H1 (cell line): ENCODE data around the gene GJC2.

Experiments
- EP300 ChIP-seq, 2 experiments: IDR thresholded peaks; 1 replicate in 1 of 2; 2 replicates in 1 of 2; pipeline ENCODE4 v1.6.1; 2011 to 2012; ENCODE audit warnings: low read depth in 2 of 2, low read length in 2 of 2, mild to moderate bottlenecking in 2 of 2, borderline replicate concordance in 1 of 2, inconsistent platforms in 1 of 2, moderate library complexity in 1 of 2
- EZH2 ChIP-seq: fragments of 200-600 bp; sonication (generic); IDR thresholded peaks from 2 replicates; pipeline ENCODE4 v1.7.1; 2012; ENCODE audit warnings: low read depth, mild to moderate bottlenecking, moderate library complexity, low read length, inconsistent platforms; ENCODE audit not compliant: severe bottlenecking
- GABPA ChIP-seq: IDR thresholded peaks from 2 replicates; pipeline ENCODE4 v1.6.1; 2011; ENCODE audit warnings: mild to moderate bottlenecking, low read length, moderate library complexity, borderline replicate concordance; ENCODE audit not compliant: insufficient read depth
- GTF2F1 ChIP-seq: IDR thresholded peaks from 2 replicates; pipeline ENCODE4 v1.6.1; 2012; ENCODE audit warnings: low read depth, low read length, improper control_type of control experiment, borderline replicate concordance
- POLR2A ChIP-seq, 2 experiments: IDR thresholded peaks; 1 replicate in 1 of 2; 2 replicates in 1 of 2; pipeline ENCODE4 v1.6.1; 2011; ENCODE audit warnings: low read depth in 2 of 2, low read length in 2 of 2, mild to moderate bottlenecking in 2 of 2; ENCODE audit errors: control extremely low read depth in 1 of 2
- POLR2AphosphoS5 ChIP-seq: IDR thresholded peaks from 2 replicates; pipeline ENCODE4 v1.6.1; 2011; ENCODE audit warnings: low read depth, low read length
- TF ChIP-seq, protein P1 (sequence below), 3 experiments: IDR thresholded peaks; 1 replicate in 2 of 3; 2 replicates in 1 of 3; pipeline versions ENCODE4 v1.5.1 to v1.6.1; 2011; ENCODE audit warnings: low read length in 3 of 3, mild to moderate bottlenecking in 3 of 3, inconsistent platforms in 2 of 3, low read depth in 1 of 3, moderate library complexity in 1 of 3; ENCODE audit not compliant: insufficient read depth in 1 of 3; ENCODE audit errors: control extremely low read depth in 1 of 3
- TF ChIP-seq, protein P2 (sequence below): IDR thresholded peaks from 2 replicates; pipeline ENCODE4 v1.6.1; 2012; ENCODE audit warnings: inconsistent platforms
- TF ChIP-seq, protein P3 (sequence below): IDR thresholded peaks from 2 replicates; pipeline ENCODE4 v1.6.1; 2011; ENCODE audit warnings: low read length, improper control_type of control experiment

DNA sequence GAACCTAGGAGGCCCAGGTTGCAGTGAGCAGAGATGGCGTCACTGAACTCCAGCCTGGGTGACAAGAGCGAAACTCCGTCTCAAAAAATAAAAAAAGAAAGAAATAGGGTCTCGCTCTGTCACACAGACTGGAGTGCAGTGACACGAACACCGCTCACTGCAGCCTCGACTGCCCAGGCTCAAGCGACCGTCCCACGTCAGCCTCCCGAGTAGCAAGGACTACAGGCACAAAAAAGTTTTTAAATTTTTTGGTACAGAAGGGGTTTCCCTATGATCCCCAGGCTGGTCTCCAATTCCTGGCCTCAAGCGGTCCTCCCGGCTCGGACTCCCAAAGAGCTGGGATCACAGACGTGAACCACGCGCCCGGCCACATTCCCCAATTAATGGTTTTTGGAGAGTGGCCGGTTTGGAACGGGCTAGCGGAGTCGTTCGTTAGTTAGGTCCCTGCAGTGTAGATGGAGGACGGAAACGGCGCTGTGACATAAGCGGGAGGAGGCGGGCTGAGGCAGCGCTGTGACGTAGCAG is 10.3 kb upstream of the GJC2 start:
- no peak for TF ChIP-seq GTF2F1
- TF ChIP-seq GABPA = no peak
- TF ChIP-seq, protein P1, sequence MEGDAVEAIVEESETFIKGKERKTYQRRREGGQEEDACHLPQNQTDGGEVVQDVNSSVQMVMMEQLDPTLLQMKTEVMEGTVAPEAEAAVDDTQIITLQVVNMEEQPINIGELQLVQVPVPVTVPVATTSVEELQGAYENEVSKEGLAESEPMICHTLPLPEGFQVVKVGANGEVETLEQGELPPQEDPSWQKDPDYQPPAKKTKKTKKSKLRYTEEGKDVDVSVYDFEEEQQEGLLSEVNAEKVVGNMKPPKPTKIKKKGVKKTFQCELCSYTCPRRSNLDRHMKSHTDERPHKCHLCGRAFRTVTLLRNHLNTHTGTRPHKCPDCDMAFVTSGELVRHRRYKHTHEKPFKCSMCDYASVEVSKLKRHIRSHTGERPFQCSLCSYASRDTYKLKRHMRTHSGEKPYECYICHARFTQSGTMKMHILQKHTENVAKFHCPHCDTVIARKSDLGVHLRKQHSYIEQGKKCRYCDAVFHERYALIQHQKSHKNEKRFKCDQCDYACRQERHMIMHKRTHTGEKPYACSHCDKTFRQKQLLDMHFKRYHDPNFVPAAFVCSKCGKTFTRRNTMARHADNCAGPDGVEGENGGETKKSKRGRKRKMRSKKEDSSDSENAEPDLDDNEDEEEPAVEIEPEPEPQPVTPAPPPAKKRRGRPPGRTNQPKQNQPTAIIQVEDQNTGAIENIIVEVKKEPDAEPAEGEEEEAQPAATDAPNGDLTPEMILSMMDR (IDR thresholded peaks at IDR 0.05; ENCODE audit: control extremely low read depth in 1 of 3, insufficient read depth in 1 of 3, low read depth in 1 of 3, low read length in 3 of 3) = no peak
- TF ChIP-seq POLR2A (IDR thresholded peaks at IDR 0.05; ENCODE audit: control extremely low read depth in 1 of 2, low read depth in 2 of 2, low read length in 2 of 2) = no peak
- TF ChIP-seq EZH2 = no peak
- TF ChIP-seq POLR2AphosphoS5 = no peak
- no peak for TF ChIP-seq EP300 (IDR thresholded peaks at IDR 0.05; ENCODE audit: borderline replicate concordance in 1 of 2, low read depth in 2 of 2, low read length in 2 of 2)
- TF ChIP-seq, protein P2, sequence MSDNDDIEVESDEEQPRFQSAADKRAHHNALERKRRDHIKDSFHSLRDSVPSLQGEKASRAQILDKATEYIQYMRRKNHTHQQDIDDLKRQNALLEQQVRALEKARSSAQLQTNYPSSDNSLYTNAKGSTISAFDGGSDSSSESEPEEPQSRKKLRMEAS = no peak
- TF ChIP-seq, protein P3, sequence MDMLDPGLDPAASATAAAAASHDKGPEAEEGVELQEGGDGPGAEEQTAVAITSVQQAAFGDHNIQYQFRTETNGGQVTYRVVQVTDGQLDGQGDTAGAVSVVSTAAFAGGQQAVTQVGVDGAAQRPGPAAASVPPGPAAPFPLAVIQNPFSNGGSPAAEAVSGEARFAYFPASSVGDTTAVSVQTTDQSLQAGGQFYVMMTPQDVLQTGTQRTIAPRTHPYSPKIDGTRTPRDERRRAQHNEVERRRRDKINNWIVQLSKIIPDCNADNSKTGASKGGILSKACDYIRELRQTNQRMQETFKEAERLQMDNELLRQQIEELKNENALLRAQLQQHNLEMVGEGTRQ = no peak
